GM12878 (cell line): ENCODE data around the gene OMD. TPM values are rescaled to one million over a fixed set of nuclear protein-coding genes. Genes with fewer than 3 reads are reported as not detected.

Source experiments
- ATAC-seq: fragments of 200-7000 bp; cut with Tn5 transposase; 3 replicates; pipeline ENCODE4 v1.9.1; 2020; ENCODE audit warnings: mild to moderate bottlenecking, moderate library complexity
- BruUV-seq: library from RNA; stranded (reverse); fragments of 400-500 nt; replicated peaks from 2 replicates; lab custom pipeline; 2021; lab: Mats Ljungman, UMichigan
- CTCF ChIA-PET: fragments of 300-600 bp; sonication (Branson Sonifier 250); formaldehyde crosslinking; extraction: SDS; loops from one replicate; lab custom pipeline; 2021; ENCODE audit warnings: inconsistent platforms; lab: Yijun Ruan, JAX
- POLR2A ChIA-PET: fragments of 350-600 bp; formaldehyde crosslinking; extraction: SDS; loops from one replicate; lab custom pipeline; 2021; ENCODE audit warnings: inconsistent platforms; lab: Charles Lee
- RAD21 ChIA-PET: fragments of 300-600 bp; sonication (Branson Sonifier 250); formaldehyde crosslinking; loops from one replicate; lab custom pipeline; 2023; ENCODE audit warnings: antibody characterized with exemption; ENCODE audit not compliant: unreplicated experiment; lab: Charles Lee
- SMC1A ChIA-PET: fragments of 300-600 bp; sonication (Branson Sonifier 250); formaldehyde crosslinking; loops from one replicate; lab custom pipeline; 2023; ENCODE audit not compliant: unreplicated experiment, uncharacterized antibody; lab: Charles Lee
- DNase-seq: peaks from one replicate; pipeline ENCODE4 v3.0.0-alpha.2; 2011; ENCODE audit warnings: low read depth, low spot score
- FAIRE-seq: peaks from 3 replicates; lab custom pipeline; 2011; peaks lifted over from hg19 to GRCh38; lab: Jason Lieb, UNC
- H2AFZ ChIP-seq: 2 replicates; pipeline ENCODE4 v1.6.0; 2011; ENCODE audit warnings: low read depth, low read length, control low read depth; ENCODE audit not compliant: control insufficient read depth
- H3K27ac ChIP-seq: 2 replicates; pipeline ENCODE4 v1.5.1; 2011; ENCODE audit warnings: control low read depth; ENCODE audit not compliant: control insufficient read depth, insufficient read depth
- H3K27me3 ChIP-seq, 2 experiments: replicated peaks in 1 of 2; 2 replicates each; pipeline versions ENCODE4 v1.6.0 to v1.6.1; 2011; ENCODE audit warnings: low read length in 1 of 2; ENCODE audit not compliant: control insufficient read depth in 2 of 2, insufficient read depth in 2 of 2
- H3K36me3 ChIP-seq, 2 experiments: 2 replicates each; pipeline ENCODE4 v1.5.1; 2011; ENCODE audit warnings: low read length in 1 of 2; ENCODE audit not compliant: control insufficient read depth in 2 of 2, insufficient read depth in 2 of 2
- H3K4me1 ChIP-seq: 2 replicates; pipeline ENCODE4 v1.6.1; 2011; ENCODE audit warnings: mild to moderate bottlenecking, low read length, moderate library complexity, mixed read lengths; ENCODE audit not compliant: control insufficient read depth, insufficient read depth
- H3K4me2 ChIP-seq: 2 replicates; pipeline ENCODE4 v1.6.0; 2011; ENCODE audit warnings: control low read depth; ENCODE audit not compliant: control insufficient read depth, insufficient read depth
- H3K4me3 ChIP-seq: fragments of 200-600 bp; sonication (generic); 2 replicates; pipeline ENCODE4 v1.5.1; 2016
- H3K79me2 ChIP-seq: 2 replicates; pipeline ENCODE4 v1.6.0; 2011; ENCODE audit warnings: low read length; ENCODE audit not compliant: control insufficient read depth, insufficient read depth
- H3K9ac ChIP-seq: 2 replicates; pipeline ENCODE4 v1.8.0; 2011; ENCODE audit warnings: low read length, control low read depth, mixed read lengths; ENCODE audit not compliant: control insufficient read depth, insufficient read depth
- H3K9me3 ChIP-seq: replicated peaks from 3 replicates; pipeline ENCODE4 v1.5.1; 2011; ENCODE audit warnings: mild to moderate bottlenecking, low read length; ENCODE audit not compliant: control insufficient read depth, insufficient read depth
- H4K20me1 ChIP-seq: 2 replicates; pipeline ENCODE4 v1.6.0; 2011; ENCODE audit not compliant: control insufficient read depth, insufficient read depth
- GABPA ChIP-seq: IDR thresholded peaks from 2 replicates; pipeline ENCODE4 v1.6.1; 2014; ENCODE audit warnings: antibody characterized with exemption, low read depth, mild to moderate bottlenecking, inconsistent platforms
- HDAC6 ChIP-seq: fragments of 200-600 bp; sonication (generic); IDR thresholded peaks from one replicate; pipeline ENCODE4 v1.8.0; 2017; ENCODE audit warnings: antibody characterized with exemption; ENCODE audit not compliant: unreplicated experiment
- NFXL1 ChIP-seq: fragments of 450-650 bp; IDR thresholded peaks from 2 replicates; pipeline ENCODE4 v1.6.1; 2017; ENCODE audit warnings: antibody characterized with exemption, mild to moderate bottlenecking, borderline replicate concordance
- POLR2A ChIP-seq: IDR thresholded peaks from 2 replicates; pipeline ENCODE4 v1.6.1; 2011; ENCODE audit warnings: low read depth, mild to moderate bottlenecking, low read length
- RAD21 ChIP-seq: IDR thresholded peaks from 2 replicates; pipeline ENCODE4 v1.6.1; 2011; ENCODE audit warnings: mild to moderate bottlenecking, low read depth, low read length, moderate library complexity; ENCODE audit not compliant: insufficient read depth
- SIX5 ChIP-seq: IDR thresholded peaks from 2 replicates; pipeline ENCODE4 v1.6.1; 2011; ENCODE audit warnings: mild to moderate bottlenecking, low read depth, low read length, moderate library complexity; ENCODE audit not compliant: severe bottlenecking
- SMC3 ChIP-seq: IDR thresholded peaks from 2 replicates; pipeline ENCODE4 v1.6.1; 2011; ENCODE audit warnings: low read length, improper control_type of control experiment, borderline replicate concordance
- SPI1 ChIP-seq: IDR thresholded peaks from 2 replicates; pipeline ENCODE4 v1.6.1; 2011; ENCODE audit warnings: low read depth, mild to moderate bottlenecking, low read length, moderate library complexity, borderline replicate concordance; ENCODE audit not compliant: insufficient read depth
- TCF3 ChIP-seq: IDR thresholded peaks from 2 replicates; pipeline ENCODE4 v1.6.1; 2012; ENCODE audit warnings: low read depth, mild to moderate bottlenecking, low read length, borderline replicate concordance; ENCODE audit not compliant: insufficient read depth
- WGBS: methylation state at CpG from one replicate; pipeline ENCODE4 v1.1.6; 2016; ENCODE audit warnings: low lambda C conversion rate; ENCODE audit not compliant: insufficient replicate concordance, insufficient coverage; ENCODE audit errors: missing lambda C conversion rate; 5-methylcytosine and 5-hydroxymethylcytosine counted together
- in situ Hi-C: fragments of 300-500 bp; cut with MboI; formaldehyde crosslinking; loops from 9 replicates; pipeline ENCODE4 v1.14.3; 2018; ENCODE audit warnings: mixed read lengths
- intact Hi-C: fragments of 100-400 bp; cut with micrococcal nuclease; formaldehyde crosslinking; loops from one replicate; pipeline ENCODE4 v1.14.2; 2022; ENCODE audit not compliant: unreplicated experiment
- polyA plus RNA-seq, 11 experiments: library from polyadenylated mRNA; depleted of rRNA in 4 of 11; unstranded in 6 of 11; stranded (reverse) in 5 of 11; fragments of >200 nt; fragmentation: Nextera tagmentation in 4 of 11; fragmentation: Illumina TruSeq in 1 of 11; extraction: Ambion mirVana in 4 of 11; extraction: Trizol in 1 of 11; gene quantifications; 1 replicate in 1 of 11; 2 replicates in 10 of 11; pipeline versions ENCODE4 v1.2.1 to v1.2.3, GENCODE V29; 2011 to 2016; ENCODE audit warnings: inconsistent platforms in 2 of 11, missing spikeins in 2 of 11, low read depth in 1 of 11
- total RNA-seq, 4 experiments: library from RNA; depleted of rRNA in 3 of 4; stranded (reverse); fragments of >200 nt in 3 of 4; fragmentation: Illumina TruSeq in 1 of 4; extraction: Trizol in 1 of 4; gene quantifications; 2 replicates each; pipeline versions ENCODE4 v1.2.1 to v1.2.3, GENCODE V29; 2013 to 2021
- TF ChIP-seq, protein P1 (sequence below): IDR thresholded peaks from 2 replicates; pipeline ENCODE4 v1.6.1; 2011; ENCODE audit warnings: mild to moderate bottlenecking, low read depth, low read length, moderate library complexity; ENCODE audit not compliant: insufficient replicate concordance
- TF ChIP-seq, protein P2 (sequence below): fragments of 450-650 bp; conservative IDR thresholded peaks from 2 replicates; pipeline ENCODE4 v1.6.1; 2017; ENCODE audit warnings: mild to moderate bottlenecking, moderate library complexity

The OMD gene
- total and polyA plus RNA-seq, 10 of the 15 experiments (the other 5 are each of a cell fraction or from before 2014, with no cell fraction given) = 0.08 to 0.70 (median 0.57) TPM; not detected in 7

DNA sequence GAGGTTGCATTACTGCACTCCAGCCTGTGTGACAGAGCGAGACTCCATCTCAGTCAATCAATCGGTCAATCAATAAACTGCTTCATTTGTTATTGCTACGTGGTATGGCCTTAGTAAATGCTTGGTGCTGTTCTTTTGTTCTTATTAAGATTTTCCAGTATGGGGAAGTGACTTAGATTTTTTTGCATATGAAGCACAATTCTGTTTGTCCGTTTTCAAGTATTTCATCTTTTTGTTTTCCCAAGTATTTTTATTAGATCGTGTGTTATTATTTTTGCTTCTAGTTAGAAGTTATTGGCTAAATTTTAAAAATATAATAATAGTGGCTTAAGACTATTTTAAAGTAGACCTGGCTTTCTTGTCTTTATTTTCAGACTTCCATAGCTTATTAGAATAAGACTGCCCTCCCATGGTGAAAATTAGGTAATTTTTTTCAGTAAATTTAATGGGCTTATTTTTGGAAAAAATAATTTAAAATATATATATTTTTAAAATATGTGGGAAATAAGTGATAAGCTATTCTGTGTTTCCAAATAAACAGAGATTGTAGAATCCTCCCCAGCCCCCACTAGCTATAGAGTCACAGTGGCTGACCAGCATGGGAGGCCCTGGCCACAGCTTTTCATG, 14.7 kb upstream of the OMD start:
- ChIA-PET POLR2A (no interaction called here), RAD21 (interaction anchor here (0.7 to 2.4 kb wide), 5 partner anchors 110 to 304 kb away, joined by 4 to 10 read pairs (median 8); partner anchors contain the start of gene CENPP), CTCF (interaction anchor here (0.6 to 2.3 kb wide), 10 partner anchors 39 to 304 kb away, joined by 3 to 35 read pairs (median 4); partner anchors contain the start of gene ASPN), SMC1A (interaction anchor here (0.7 to 1.7 kb wide), 5 partner anchors 96 to 304 kb away, joined by 3 to 8 read pairs (median 7); no protein-coding TSS in a partner anchor)
- Histone ChIP-seq H3K36me3 (no peaks in the 10 kb centered on the region), H3K4me1 (no peaks in the 10 kb centered on the region), H2AFZ (no peak overlapping the region), H3K27ac (no peak overlapping the region), H3K79me2 (no peaks in the 10 kb centered on the region), H3K9ac (no peak overlapping the region), H3K9me3 (no peaks in the 10 kb centered on the region), H3K27me3 (no peaks in the 10 kb centered on the region), H3K4me2 (no peak overlapping the region), H3K4me3 (no peak overlapping the region), H4K20me1 (no peaks in the 10 kb centered on the region)
- BruUV-seq = no TSS peak
- 98% methylated on average over 5 of the region's 5 CpGs for WGBS
- TF ChIP-seq GABPA (no peak), RAD21 (peak; percentile 35; the same call in 1 of the 2 replicates), SIX5 (no peak), SMC3 (peak; percentile 20; the same call in 1 of the 2 replicates)
- in situ Hi-C loops (loop anchor here (5.0 kb wide), 1 partner anchor 292 kb away; no protein-coding TSS in a partner anchor), intact Hi-C loops (no loop called here)
- DNase-seq (no peak), ATAC-seq (no peak), FAIRE-seq (no peak)

GRCh38 chr9:92435263-92435662, 11.0 kb upstream of the OMD start:
- H3K9me3 ChIP-seq = no peaks in the 10 kb centered on the region
- no peaks in the 10 kb centered on the region for H3K36me3 ChIP-seq
- no peaks in the 10 kb centered on the region for H3K79me2 ChIP-seq
- CTCF ChIA-PET = no interaction called here
- in situ Hi-C loops (loop anchor here (5.0 kb wide), 1 partner anchor 288 kb away; no protein-coding TSS in a partner anchor), intact Hi-C loops (no loop called here)
- BruUV-seq = no TSS peak
- no peak overlapping the region for H3K4me3 ChIP-seq
- RAD21 ChIA-PET = no interaction called here
- ATAC-seq = no peak
- no peak for FAIRE-seq
- no peak overlapping the region for H3K4me2 ChIP-seq
- no peaks in the 10 kb centered on the region for H4K20me1 ChIP-seq
- H3K27me3 ChIP-seq = no peaks in the 10 kb centered on the region
- no peaks in the 10 kb centered on the region for H3K4me1 ChIP-seq
- DNase-seq = no peak
- H3K9ac ChIP-seq = no peak overlapping the region
- SMC1A ChIA-PET = interaction anchor here (0.5 kb wide), 1 partner anchor 60 kb away, joined by 5 read pairs; no protein-coding TSS in a partner anchor
- H2AFZ ChIP-seq = no peak overlapping the region
- WGBS = 97% methylated on average over 1 of the region's 1 CpG
- no peak overlapping the region for H3K27ac ChIP-seq
- POLR2A ChIA-PET = no interaction called here
- TF ChIP-seq NFXL1 = no peak
- TF ChIP-seq SPI1 = no peak
- no peak for TF ChIP-seq TCF3
- TF ChIP-seq HDAC6 = no peak
- TF ChIP-seq, protein P1, sequence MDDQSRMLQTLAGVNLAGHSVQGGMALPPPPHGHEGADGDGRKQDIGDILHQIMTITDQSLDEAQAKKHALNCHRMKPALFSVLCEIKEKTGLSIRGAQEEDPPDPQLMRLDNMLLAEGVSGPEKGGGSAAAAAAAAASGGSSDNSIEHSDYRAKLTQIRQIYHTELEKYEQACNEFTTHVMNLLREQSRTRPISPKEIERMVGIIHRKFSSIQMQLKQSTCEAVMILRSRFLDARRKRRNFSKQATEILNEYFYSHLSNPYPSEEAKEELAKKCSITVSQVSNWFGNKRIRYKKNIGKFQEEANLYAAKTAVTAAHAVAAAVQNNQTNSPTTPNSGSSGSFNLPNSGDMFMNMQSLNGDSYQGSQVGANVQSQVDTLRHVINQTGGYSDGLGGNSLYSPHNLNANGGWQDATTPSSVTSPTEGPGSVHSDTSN = no peak
- TF ChIP-seq, protein P2, sequence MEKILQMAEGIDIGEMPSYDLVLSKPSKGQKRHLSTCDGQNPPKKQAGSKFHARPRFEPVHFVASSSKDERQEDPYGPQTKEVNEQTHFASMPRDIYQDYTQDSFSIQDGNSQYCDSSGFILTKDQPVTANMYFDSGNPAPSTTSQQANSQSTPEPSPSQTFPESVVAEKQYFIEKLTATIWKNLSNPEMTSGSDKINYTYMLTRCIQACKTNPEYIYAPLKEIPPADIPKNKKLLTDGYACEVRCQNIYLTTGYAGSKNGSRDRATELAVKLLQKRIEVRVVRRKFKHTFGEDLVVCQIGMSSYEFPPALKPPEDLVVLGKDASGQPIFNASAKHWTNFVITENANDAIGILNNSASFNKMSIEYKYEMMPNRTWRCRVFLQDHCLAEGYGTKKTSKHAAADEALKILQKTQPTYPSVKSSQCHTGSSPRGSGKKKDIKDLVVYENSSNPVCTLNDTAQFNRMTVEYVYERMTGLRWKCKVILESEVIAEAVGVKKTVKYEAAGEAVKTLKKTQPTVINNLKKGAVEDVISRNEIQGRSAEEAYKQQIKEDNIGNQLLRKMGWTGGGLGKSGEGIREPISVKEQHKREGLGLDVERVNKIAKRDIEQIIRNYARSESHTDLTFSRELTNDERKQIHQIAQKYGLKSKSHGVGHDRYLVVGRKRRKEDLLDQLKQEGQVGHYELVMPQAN = no peak
- TF ChIP-seq POLR2A = no peak
